GM21825 (cell line): ENCODE results near the gene MTERF4.
A peak's percentile ranks its signal among the peaks of the same experiment; 100 is the strongest.

Experiments
- ATAC-seq: cut with Tn5 transposase; IDR thresholded peaks from one replicate; pipeline ENCODE4 v1.9.1; 2021; ENCODE audit warnings: mild to moderate bottlenecking, moderate library complexity; ENCODE audit not compliant: unreplicated experiment

MTERF4 gene, protein sequence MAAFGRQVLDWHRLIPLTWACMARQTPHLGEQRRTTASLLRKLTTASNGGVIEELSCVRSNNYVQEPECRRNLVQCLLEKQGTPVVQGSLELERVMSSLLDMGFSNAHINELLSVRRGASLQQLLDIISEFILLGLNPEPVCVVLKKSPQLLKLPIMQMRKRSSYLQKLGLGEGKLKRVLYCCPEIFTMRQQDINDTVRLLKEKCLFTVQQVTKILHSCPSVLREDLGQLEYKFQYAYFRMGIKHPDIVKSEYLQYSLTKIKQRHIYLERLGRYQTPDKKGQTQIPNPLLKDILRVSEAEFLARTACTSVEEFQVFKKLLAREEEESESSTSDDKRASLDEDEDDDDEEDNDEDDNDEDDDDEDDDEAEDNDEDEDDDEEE

DNA sequence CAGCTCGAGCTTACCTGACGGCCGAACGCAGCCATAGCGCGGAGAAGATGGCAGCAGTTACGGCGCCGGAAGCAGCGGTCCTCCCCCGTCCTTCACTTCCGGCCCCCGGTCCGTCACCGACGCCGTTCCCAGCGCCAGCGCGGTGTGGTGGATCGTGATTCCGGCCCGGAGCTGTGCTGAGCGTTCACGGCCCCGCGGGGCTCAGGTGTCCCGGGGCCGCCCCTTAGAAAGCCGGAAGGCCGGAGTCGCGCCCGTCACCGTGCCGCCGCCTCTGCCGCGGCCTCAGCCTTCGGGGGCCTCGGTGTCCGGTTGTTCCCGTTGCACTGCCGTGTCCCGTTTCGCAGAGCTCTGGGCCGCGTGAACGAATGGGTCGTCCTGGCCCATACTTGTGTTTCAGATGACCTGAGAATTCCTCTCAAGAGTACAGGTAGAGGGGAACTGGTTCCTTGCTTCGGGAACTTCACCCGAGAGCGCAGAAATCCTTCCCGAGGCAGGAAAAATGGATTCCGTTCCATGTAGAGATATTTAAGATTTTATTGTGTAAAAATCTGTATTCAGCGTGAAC, at the start of gene MTERF4:
TSS of gene MTERF4 (minus strand) at position 49 of the 565 bp plus-strand sequence. CDS start at position 35, 14 bp downstream.
- peak; percentile 88 for ATAC-seq

DNA sequence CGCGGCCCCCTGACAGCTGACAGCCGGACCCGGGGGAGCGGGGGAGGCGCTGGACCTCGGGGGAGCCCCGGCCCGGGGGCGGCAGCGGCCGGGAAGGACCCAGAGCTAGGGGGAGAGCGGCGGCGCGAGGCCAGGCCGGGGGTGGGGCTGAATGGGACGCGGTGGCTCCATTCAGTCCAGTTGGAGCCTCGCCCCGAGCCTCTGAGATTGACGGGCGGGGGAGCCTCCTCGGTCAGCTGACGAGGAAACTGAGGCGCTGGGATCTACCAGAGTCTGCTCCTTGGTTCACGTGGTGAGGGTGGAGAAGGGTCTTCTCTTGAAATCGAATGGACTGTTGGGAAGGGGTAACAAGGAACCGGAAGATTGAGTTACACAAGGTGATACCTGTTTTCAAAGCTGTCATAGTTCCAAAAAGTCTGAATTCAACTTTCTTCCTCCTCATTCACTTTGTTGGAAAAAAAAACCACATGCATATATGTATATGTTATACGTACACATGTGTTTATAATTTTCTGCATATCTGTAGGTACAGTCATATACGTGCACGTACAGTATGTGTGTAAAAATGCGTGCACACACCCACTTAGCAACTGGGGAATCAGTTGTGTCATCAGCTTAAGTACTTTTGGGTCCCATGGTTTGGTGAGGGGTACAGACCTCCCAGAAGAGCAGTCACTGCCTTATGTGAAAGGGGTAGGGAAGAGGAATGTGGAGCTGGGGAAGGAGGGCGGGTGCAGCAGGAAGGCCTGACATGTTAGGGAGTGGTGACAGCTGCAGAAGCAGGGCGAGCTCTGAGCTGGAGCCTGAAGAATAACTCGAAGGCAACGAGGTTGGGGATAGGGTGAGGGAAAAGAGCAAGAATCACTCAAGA, 48.8 kb upstream of the MTERF4 start:
- ATAC-seq, result no peak

DNA sequence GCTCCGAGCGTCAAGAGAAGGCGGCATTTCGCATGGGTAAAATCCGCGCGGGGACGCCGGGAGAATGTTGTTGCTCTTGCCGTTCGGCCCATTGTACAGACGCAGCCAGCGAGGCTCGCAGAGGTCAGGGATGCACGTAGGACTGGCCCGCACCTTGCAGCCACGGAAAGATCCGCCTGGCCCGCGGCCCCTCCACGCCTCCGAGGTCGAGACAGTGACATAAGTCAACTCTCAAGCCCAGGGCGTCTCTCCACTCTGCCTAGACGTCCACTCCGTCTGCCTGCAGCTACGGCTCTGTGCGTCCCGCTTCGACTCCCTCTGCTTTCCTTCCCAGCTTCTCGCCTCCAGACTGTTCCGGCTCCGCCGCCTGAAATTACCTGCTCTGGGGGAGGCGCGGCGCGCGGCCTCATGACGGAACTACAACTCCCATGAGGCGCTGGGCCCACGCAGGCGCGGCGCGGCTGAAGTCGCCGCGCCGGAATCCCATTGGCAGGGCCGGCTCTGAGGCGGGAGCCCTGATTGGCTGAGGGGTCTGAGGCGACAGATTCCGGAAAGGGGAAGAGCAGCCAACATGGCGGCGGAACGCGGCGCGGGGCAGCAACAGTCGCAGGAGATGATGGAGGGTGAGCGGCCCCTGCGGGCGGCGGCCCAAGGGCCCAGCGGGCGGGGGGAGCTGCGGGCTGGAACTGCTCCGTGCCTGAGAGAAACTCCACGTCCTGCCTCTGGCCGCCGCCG, 48.0 kb upstream of the MTERF4 start, which contains the start of gene PPP1R7:
TSS of gene PPP1R7 (plus strand) at position 543 of the 735 bp plus-strand sequence. CDS start at position 572, 29 bp downstream.
- peak; percentile 76 for ATAC-seq

DNA sequence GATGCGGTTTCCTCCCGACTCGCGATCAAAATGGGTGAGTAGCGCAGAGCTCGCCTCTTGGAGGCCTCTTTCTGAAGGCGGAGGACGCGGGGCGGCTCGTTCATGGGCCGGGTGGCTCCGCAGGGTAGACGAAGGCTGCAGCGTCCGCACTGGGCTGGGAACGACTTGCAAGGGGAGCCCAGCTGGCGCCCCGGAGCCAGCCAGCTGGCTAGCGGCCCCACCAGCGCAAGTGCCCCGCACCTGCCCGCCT, 47.5 kb upstream of the MTERF4 start:
- peak; percentile 8 for ATAC-seq

DNA sequence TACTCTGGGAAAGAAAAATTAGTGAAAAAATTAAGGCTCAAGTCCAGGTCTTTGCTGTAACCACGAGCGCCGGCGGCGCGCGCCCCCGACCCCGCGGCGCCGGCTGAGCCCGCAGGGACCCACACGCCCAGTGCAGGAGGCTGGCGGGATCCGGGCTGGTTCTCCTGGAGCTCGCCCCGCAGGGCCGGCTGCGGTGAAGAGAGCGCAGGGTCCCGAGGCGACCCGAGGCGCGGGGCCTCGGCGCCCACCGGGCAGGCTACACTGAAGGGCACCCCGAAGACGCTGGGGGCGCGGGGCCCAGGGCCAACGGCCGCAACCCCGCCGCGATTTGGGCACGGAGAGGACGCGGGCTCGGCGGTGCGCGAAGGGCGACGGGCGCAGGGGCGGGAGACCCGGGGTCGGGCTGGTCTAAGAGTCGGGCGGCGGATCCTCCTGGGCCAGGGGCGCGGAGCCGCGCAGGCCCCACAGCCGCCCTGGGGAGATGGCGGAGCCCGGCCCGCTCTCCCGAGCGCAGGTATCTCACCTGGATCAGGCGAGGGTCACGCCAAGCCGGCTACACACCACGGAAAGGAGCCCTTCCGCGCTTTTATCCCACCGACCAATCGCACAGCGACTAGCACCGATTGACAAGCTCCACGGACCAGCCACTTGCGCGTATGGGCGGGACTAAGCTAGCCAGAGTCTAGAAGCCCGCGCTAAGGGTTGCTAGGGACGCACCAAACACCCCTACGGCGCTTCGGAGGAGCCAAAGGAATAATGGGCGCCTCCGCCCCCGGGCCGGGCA, 47.0 kb upstream of the MTERF4 start, which contains the start of gene PASK:
TSS of gene PASK (minus strand) at position 582 of the 784 bp plus-strand sequence. CDS start 6,440 bp downstream, outside the sequence.
- peak; percentile 75 for ATAC-seq

DNA sequence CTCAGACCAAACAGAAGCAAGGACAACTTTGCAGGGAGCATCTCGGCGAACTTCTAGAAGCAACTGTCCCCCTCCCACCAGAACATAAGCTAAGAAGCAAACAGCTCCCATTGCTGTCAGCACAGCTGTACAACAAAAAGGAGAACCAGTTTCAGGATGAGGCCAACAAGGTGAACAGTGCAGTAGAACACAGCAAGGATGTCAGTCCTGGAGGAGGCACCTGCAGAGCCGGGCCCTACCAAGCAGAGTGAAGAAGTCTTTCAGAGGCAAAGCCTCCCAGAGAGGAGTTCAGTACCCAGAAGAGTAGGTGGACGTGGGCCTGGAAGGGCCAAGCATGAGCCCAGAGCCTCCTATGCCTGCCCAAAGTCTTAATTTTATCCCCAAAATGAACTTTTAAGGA, 46.2 kb upstream of the MTERF4 start:
- ATAC-seq, result no peak

DNA sequence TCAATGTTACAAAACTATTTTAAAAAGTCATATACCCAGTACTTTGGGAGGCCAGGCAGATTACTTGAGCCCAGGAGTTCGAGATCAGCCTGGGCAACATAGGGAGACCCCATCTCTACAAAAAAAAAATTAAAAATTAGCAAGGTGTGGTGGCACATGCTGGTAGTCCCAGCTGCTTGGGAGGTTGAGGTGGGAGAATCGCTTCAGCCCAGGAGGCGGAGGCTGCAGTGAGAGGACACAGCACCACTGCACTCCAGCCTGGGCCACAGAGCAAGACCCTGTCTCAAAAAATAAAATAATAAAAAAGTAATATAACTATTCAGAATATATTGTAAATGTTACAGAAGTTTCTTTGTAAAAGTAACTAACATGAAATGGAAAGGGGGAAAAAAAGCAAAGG, 45.2 kb upstream of the MTERF4 start:
- ATAC-seq, result no peak

DNA sequence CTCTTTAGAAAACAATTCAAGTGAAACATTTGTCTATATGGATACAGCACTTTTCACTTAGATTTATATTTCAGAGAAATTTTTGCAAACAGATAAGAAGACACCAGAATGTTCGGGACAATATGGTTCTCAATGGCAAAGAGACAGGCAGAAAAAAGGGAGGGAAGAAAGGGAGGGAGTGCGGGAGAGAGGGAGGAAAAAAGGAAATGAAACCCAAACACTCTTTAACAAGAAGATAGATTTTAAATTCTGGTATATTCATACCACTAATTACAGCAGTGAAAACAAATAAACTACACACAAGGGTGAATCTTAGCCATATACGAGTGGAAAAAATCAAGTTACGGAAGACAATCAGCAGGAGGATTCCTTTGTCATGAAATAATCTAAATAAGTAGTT, 44.2 kb upstream of the MTERF4 start:
- ATAC-seq, result no peak

DNA sequence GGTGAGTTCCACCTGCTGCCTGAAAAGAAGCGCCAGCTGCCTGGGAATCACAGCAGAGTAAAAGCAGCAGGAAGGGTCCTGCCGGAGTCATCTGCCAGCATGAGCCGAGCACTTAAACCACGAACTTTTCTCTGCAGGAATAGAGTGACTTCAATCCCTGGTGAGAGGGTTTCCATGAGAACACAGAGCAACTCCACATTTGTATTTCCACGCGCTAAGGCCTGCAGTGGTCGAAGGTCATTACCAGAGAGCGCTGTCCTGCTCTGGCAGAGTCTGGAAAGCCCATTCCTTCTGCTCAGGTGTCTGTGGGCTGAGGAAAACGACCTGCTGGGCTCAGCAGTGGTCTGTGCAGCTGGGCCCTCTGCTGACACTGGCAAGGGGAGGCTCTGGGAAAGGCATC, 40.5 kb upstream of the MTERF4 start:
- no peak for ATAC-seq

DNA sequence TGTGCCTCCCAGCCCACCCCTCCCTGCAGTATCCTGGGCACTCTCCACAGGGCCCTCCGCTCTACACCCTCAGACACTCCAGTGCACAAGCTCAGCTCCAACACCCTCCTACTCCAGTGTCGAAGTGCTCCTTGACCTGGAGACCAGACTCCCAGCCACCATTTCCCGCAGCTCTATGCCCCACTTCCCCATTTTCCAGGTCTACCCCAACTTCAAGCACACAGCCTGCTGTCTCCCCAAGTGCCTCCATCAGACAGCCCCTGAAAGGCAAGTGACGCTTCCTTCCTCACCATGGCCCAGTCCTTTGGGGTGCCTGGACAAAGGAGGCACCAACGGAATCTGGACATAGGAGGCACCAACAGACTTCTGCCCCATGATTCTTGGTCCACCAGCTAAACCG, 40.0 kb upstream of the MTERF4 start:
- no peak for ATAC-seq

DNA sequence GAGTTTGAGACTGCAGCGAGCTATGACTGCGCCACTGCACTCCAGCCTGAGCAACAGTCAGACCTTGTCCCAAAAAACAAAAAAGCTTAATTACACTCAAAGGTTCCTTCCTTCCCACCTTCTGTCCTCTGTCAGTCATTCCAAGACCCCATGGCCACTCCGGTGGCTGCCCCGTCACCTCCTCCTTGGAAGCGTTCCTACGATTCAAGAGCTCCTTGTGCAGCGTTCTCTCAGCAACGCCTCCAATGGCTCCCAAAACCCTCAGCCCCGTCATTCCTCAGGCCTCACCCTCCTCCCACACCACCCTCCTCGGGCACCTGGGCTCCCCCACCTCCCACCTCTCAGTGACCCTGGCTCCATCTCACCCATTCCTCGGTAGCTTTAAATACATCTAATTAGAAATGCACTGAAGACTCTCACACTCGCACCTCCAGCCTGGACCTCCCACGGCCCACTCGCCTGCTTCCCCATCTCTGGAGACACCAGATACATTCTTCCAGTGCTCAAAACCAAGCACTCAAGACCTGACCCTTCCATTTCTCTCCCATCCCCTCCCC, 39.2 kb upstream of the MTERF4 start:
- ATAC-seq, result no peak

DNA sequence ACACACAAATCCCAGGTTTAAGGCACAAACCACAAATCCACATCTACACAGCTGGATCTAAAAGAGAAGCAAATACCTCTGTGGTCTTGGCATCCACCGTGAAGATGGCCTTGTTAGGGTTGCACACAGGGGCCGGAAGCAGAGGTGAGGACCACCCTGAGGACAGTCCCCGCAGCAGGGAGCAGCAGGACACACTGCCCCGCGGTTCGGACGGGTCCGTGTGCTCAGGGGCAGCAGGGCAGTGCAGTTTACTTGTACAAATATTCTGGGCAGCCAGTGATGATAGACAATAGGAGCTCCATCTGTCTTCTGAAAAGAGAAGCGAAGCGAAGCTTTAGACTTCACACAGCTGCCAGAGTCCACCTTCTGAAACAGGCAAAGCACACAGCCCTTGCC, 38.4 kb upstream of the MTERF4 start:
- ATAC-seq, result no peak

DNA sequence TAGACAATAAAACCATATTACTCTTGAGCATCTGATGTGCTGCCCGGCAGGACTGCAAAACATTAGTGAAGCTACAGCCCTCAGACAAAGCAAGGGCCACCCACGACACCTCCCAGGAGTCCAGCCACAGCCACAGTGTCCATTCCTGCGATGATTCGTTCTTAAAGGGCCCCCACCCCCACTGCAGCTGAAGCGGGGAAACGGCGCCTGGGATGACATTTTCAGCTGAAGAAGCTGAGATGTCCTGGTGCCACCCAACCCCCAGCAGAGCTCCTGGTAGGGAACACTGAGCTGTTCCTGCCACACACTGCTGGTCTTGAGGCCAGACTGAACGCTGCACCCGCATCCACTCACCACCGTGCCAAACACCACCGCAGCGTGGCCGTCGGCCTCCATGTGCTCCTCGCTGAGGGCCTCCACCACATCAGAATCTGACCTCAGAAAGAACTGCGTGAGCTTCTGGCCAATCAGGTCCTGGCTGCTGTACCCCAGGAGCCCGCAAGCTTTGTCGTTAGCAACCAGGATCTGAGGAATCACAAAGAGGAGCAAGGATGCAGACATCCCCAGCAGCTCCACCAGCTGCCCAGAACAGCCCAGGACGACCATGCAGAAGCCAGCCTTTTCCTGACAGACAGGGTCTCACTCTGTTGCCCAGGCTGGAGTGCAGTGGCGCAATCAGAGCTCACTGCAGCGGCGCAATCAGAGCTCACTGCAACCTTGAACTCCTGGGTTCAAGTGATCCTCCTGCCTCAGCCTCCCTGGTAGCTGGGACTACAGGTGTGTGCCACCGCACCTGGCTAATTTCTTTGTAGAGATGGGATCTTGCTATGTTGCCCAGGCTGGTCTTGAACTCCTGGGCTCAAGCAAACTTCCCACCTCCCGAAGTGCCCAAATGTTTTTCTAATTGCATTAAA, 37.7 kb upstream of the MTERF4 start:
- no peak for ATAC-seq

DNA sequence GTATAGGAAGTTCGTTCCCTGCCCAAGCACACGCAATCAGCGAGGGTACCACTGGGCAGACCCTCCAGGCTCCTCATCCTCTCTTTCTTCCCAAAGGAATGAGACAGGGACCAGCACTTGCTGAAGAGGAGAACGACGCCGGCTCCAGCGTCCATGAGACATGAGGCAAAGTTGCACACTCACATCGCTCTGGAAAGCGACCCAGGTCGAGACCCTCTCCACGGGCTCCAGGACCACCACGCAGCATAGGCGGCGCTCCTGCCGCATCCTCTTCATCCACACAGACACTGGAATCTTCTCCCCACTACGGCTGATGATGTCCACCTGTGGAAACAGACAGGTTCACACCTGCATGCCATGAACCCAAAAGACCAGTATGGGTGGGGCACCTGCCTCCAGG, 36.4 kb upstream of the MTERF4 start:
- ATAC-seq, result no peak

DNA sequence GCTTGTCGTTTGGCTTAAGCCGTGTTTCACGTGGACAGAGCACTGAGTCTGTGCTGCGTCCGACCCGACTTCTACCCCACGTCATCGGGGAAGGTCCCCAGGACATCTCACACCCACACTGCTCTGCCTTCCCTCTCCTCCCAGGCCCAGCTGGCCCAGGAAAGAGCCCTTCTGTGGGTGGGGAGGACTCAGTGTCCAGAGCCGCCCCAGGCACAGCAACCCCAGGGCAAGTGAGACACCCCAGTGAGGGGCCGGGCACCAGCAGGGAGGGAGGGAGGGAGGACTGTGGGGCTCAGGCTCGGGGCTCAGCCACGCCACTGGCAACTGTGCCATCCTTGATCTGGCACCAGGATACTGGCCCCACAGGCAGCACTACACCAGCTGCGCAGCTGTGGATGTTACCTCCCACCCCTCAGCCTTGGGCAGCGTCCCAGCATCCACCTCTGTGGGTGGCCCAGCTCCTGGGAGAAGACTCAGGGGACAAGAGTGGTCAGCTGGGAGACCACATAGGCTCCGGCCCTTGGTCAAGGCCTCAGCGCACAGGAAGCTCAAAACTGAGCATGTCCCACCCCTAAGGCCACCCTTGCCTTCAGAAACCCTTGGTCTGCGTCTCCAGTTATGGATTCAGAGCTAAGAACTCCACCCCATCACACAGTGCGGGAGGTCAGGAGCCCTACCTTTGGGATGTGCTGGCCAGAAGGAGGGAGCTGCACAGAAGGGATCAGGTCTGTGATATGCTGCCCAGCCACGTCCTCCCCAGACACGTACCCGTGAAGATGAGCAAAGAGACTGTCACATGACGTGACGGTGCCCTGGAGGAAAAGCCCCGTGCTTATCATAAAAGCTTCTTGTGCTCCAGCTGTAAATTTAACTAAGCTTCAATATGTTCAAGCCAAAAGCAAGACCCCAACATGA, 35.4 kb upstream of the MTERF4 start:
- no peak for ATAC-seq

DNA sequence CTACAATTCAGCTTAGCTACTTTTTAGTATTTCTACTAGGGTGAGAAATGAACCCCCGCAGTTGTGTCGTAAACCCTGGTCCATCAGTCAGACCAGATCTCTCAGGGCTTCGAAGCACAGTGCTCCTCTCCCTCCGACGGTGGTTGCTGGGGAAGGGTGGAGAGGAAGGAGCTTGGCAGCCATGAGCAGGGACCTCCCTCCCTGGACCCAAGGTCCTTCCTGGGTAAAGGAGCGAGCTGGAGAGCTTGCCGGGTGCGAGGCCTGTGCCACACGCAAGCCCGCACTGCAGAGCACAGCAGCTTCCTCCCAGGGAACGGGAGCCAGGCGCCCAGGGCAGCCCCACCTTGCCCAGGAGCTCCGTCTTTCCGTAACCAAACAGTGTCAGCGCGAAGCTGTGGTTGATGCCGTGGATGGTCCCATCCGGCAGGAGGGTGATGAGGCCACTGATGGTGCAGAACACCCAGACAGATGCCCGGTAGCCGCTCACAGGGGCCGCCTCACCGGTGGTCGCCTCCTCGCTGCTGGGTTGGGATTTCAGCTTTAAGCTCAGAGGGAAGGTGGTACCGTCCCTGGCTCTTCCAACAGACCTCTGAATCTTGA, 34.7 kb upstream of the MTERF4 start:
- ATAC-seq, result no peak

DNA sequence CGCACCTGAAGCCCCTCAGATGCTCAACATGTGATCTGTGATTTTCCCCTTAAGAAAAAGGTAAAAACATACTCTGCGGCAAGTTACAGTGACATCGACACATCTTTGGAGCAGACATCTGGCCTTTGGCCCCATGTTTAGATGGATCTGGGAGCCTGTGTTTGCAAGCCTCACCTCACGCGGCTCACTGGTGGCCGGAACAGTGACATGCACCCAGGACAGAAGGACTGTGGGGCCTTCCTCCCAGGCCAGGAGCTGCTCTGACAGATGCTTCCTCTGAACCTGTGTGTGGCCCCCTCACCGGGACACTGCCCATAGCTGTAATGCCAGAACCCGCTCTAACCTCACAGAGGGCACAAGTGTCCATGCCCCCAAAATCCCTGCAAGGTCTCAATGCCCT, 34.1 kb upstream of the MTERF4 start:
- ATAC-seq, result no peak
